Fibroblast of the conjunctiva (primary cell): Measurements from ENCODE around the gene TNIK.

Experiments used
- DNase-seq: peaks from one replicate; pipeline ENCODE4 v3.0.0-alpha.2; 2010; ENCODE audit warnings: low read depth

TNIK gene

DNA sequence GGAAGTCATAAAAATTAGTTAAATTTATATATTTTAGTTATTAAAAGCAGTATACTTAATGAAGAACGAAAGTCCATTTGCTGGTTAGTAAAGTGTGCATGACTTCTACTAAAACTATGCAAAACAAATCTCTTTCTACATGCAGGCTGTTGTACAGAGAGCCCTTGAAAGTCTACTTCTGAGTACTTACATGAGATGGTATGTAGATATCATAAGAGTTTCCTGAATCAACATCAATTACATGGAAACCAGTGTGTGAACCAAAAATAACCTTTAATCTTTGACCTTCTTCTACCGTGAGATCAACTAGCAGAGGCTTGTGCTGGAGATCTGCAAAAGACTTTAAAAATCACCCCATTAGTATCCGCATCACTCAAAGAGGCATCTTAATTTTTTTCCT is 391.5 kb downstream of the TNIK start:
- DNase-seq = no peak

DNA sequence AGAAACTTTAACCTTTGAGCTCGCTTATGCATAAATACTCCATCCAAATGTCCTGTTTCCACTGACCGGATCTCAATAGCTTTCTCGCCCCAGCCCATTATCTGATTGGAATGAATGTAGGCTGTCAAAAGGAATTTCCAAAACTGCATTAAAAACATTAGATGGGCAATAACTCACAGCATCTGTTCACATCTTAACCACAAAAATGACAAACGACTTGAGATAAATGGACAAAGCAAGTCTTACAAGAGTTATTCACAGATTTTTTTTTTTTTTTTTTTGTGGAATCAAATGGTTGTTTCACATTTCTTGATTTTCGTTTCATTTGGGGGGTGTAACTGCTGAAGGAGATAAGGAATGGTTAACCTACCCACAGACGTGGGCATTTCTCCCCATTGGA is 394.0 kb downstream of the TNIK start:
- DNase-seq = no peak

GRCh38 chr3:171065732-171066131 is 394.5 kb downstream of the TNIK start:
- no peak for DNase-seq

- DNase-seq = no peak
Observed at GRCh38 chr3:171064461-171064860, 395.7 kb downstream of the TNIK start.

GRCh38 chr3:171061749-171062148 is 398.5 kb downstream of the TNIK start:
- DNase-seq = no peak

- DNase-seq = no peak
Observed at GRCh38 chr3:171059978-171060377, 400.2 kb downstream of the TNIK start.

- DNase-seq = no peak
Observed at GRCh38 chr3:171058873-171059603, 401.2 kb downstream of the TNIK start.

DNA sequence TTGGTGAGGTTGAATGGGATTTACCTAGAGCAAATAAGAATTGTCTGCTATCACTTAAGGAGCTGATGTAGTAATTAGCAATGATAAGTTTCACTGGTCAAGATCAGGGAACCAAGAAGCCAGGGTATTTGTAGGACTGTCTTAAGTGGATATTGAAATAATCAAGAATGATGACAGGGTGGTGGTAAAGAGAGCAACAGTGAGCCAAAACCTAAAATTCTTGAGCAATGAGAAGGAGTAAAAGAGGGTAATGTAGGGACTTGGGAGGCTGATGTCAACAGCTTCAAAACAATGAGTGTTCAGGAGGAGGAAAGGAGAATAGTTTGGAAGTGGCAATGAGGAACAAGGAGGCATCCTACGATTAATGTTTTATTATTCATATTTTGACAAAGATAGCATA is 402.1 kb downstream of the TNIK start:
- peak; percentile 27 for DNase-seq

GRCh38 chr3:171057072-171057471 is 403.1 kb downstream of the TNIK start:
- DNase-seq = no peak

GRCh38 chr3:171056528-171056927 is 403.7 kb downstream of the TNIK start:
- no peak for DNase-seq

GRCh38 chr3:171055336-171056178 is 404.6 kb downstream of the TNIK start:
- no peak for DNase-seq

DNA sequence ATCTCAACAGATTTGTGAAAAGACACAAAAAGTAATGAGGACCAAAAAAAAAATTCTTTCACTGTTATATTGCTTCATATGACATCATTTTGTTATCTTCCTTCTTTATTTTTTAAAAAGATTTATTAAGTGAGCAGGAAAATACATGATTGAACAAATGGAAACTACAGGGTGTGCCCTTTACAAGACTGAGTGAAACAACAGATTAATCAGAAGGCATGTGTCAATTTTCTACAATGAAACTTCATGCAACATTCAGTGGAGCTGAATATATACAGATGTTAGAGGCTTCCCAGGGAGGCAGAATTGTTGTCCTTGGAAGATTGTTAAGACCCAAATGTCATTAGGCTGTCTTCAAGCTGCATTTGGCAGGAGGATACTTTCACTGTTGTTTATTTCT is 405.3 kb downstream of the TNIK start:
- peak; percentile 16 for DNase-seq

DNA sequence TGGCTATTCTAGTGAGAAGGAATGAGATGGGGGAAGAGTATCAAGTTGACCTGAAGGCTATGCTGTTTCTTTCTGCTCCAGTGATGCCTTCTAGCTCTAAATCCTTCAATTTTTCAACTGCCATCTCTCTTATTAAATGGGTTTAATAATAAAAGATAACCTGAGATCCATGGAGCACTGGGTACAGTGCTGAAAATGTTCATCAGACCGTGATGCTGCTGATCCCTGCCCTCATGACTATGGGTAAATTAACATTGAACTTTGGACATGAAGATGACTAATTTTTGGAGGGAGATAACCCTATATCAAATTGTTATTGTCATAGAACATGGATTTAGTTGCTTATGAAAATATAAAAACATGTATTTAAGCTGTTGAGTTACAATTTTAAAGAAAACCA is 406.0 kb downstream of the TNIK start:
- DNase-seq = no peak

DNA sequence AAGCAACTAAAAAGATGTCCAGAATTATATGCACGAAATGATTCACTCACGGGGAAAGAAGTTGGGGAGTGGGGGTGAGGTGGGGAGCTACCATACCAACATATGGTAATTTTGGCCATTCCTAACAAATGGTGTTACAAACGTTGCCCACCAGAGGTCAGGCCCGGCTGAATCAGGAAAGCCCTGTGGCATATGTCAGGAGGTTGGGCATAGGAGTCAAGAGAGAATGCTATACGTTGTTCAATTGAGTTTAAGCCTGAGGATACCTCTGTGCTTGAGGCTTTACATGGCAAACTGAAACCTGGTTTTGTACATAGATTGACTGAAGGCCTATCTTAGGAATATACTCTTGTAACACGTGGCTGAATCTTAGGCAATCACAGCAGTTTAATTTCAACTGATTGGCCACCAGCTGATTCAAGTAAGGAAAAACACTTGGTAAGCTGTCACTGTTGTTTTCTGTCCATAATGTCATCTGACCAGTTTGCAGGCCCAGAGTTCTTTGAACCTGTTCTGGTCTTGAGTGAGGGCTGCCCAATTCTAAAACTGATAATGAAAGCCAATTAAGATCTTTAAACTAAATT is 410.3 kb downstream of the TNIK start:
- peak; percentile 45 for DNase-seq

GRCh38 chr3:171046760-171047159 is 413.4 kb downstream of the TNIK start:
- no peak for DNase-seq

DNA sequence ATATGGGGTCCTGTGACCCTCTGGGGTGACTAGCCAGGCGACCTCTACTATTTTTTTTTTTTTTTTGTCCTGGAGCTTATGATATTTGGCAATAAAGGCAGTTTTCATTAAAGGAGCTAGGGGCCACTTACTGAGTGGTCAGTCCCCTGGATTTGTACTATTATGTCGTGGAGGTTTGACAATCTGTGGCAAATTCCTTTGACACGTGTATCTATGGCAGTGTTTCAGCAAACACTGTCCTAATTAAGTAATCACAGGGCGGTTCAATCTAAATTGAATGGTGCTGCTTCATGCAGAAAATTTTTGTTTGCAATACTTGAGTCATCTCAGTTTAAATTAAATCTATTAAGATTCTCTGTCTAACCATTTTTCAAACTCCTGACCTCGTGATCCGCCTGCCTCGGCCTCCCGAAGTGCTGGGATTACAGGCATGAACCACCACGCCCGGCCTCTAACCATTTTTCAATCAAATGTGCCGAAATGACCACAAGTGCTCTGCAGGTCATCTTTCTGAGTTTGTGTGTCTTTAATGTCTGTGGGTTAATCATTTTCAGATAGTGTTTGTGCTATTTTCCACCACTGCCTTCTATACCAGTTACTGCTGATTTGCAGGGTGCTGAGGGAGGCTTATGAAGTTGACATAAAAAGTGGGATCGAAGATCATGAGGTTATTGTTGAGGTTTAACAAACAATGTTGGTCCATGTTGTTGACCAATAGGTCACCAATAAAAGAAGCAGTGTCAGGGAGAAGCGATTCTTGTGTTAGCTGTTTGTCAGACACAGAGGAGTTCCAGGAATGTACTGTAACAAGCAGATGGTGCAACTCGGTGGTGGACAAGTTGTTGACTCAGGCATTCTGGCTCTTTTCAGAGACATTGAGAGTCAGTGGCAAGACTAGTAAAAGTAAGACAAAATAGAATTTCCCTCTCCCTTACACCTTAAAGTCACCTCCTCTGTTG is 415.1 kb downstream of the TNIK start:
- peak; percentile 40 for DNase-seq

DNA sequence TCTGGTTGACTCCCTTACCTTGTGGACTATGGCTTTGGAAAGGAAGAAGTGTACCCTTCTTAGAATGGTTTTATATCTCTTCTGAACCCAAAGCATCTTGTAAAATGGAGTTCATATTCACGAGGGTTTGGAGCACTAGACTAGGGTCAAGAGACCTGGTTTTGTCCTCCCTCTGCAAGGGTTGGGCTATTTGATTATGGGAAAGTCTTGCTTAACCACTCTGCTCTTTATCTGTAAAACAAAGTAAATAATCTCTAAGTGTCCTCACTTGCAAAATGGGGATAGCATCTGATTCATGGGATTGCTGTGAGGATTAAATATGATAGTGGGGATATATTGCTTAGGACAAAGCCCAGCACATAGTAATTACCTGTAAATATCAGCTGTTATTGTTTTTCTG is 415.8 kb downstream of the TNIK start:
- DNase-seq = no peak

DNA sequence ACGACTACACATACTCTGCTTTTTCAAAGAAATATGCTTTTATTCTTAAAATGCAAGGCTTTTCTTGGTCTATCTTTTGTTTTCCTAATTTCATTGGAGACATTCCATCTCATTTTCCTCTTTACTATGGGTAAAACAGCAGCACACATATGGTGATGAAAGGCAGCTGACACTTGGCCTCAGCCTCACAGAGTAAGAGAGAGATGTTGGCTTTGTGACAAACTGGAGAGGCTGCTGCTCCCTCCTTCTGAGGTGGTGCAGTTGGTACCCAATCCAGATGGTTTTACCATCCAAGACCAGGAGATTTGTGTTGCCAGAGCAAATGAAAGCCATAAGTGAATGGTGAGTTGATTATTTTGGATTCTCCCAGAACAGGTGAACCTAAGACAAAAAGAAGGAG is 420.5 kb downstream of the TNIK start:
- no peak for DNase-seq

DNA sequence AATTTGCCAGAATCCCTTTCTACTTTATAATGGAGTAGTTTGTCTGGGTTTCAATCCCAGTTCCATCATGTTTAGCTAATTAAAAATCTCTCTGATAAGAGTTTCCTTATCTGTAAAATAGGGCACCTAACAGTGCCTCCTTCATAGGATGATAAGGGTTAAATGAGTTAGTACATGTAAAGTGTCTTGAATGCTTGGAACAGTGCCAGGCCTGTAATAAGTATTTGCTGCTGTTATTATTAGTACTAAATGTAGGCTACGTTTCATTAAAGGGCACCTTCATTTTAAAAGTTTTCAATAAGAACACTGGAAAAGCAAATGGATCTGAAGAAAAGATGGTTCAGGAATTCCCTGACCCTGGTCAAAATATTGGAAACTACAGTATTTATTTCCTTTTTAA is 421.9 kb downstream of the TNIK start:
- no peak for DNase-seq

GRCh38 chr3:171028779-171029232 is 431.4 kb downstream of the TNIK start:
- peak; percentile 71 for DNase-seq

DNA sequence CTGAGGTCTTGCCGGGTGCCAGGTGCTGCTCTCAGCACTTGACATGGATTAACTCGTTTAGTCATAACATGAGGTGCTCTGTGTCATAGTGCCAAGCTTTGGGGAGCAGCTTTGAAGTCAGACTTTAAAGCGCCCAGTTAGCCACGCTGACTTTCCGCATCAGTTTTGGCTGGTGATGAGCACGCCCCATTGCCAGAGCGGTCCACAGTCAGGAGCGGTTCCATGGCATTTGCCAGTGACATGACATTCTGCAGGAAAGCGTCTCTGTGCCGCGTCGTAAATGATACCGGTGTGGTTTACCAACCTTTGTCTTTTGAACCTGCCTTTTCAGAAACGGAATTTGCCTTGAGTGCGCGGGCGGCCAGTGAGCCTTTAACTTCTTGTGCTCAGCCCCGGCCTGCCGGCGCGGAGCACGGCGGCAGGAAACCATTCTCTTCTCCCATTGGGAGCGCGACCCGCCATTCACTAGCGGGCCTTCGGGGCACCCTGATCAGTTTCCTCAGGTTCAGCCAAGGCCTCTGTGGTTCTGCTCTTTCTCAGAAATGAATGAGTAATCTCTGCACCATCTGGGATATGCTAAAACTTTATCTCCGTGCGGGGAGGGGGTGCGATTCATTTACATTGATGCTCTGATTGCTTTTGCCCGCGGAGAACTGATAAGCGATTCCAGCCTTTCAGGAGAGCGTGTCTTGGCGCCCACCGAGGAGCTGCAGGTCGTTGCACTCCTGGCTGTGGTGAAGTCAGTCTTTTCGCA is 432.0 kb downstream of the TNIK start:
- no peak for DNase-seq
